Myocyte (in vitro differentiated cells): ENCODE data around the gene KIF16B. TPM values are rescaled to one million over a fixed set of nuclear protein-coding genes. Genes with fewer than 3 reads are reported as not detected.

Experiments used
- DNase-seq: peaks from one replicate; pipeline ENCODE4 v3.0.0-alpha.2; 2012; ENCODE audit warnings: low read depth
- total RNA-seq: library from RNA; depleted of rRNA; stranded (reverse); fragments of >200 nt; gene quantifications from 2 replicates; pipeline ENCODE4 v1.2.3, GENCODE V29; 2014

Gene KIF16B
- total RNA-seq, 1 donor from 2014 or later: 16.0 TPM

DNA sequence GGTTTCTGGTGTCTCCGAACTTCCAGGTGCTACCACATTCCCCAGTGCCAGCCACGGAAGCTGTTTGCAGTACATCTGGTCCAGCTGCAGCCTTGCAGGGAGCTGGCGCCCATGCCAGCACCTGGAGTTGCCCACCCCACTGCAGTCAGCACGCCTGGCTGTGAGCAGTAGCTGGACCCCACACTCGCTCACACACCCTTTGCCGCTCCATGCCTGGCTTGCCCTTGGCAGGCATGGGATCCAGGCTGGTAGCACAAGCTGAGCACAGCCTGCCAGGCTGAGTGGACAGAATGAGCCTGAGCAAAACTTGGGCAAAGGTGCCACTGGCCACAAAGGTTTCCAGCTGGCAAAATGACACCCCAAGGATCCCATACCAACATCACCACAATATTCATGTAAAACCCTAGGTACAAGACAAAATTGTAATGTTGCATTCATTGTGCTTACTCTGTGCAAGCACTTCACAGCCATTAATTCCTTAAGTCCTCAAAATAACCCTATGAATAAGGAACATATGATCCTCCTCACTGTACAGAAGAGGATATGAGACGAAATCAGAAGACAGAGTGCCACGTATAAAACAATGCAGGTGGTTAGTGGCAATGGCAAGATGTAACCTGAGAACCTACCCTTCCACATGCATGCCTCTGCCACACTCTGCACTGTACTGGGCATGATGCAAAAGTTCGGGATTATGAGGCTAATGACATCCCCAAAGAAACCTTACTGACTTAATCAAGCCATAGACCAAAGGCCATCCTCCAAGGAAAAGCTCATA, 18.3 kb downstream of the KIF16B start:
- DNase-seq: no peak

DNA sequence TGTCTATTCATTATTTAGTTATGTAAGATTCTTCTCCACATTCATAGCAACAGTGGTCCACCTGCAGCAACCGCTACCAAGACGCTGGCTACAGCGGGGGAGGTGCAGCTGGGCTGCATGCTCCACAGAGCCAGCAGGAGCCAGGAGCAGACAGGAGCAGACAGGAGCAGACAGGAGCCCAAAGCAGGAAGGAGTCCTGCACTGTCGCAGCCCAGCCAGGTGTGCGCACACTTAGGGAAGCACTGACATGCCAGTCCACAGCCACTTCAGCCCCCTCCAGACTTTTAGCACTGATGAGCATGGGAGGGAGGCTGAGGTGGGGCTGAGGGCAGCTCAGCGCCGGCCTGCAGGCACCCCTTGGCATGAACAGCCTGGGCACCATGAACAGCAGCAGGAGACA, 19.6 kb downstream of the KIF16B start:
- DNase-seq: no peak

DNA sequence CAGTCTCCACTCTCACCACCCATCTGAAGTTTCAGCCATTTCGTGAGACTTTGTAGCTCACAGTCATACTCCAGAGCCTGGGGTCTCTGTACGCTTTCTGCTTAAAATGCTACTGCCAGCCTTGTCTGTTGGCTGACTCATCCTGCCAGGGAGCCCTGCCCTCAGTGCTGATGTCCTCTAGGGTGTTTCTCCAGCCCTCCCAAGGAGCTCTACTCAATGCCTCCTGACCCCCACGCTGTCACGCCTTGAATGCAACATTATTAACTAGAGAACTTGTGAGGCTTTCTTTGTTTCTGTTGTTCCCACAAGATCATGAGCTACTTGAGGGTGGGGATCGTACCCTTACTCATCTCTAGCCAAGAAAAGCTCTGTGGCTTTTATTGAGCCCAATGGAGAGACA, 20.1 kb downstream of the KIF16B start:
- no peak for DNase-seq

DNA sequence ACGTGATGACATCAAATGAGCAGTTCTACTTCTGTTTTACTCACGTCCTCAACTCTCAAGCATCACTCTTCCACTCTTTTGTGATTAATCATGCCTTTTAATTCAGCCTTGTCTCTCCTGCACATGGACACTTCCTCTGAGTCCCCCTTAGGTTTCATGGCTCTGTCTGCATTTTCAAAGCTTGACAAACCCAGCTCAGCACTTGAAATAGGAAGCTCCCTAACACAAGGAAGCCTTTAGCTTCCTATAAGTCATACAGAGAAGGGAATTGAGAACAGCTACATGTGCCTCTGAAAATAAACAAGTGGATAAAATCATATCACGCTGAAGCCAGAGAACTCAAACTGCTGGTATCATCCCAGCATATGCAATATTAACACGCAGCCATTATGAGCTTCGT, 21.2 kb downstream of the KIF16B start:
- no peak for DNase-seq

DNA sequence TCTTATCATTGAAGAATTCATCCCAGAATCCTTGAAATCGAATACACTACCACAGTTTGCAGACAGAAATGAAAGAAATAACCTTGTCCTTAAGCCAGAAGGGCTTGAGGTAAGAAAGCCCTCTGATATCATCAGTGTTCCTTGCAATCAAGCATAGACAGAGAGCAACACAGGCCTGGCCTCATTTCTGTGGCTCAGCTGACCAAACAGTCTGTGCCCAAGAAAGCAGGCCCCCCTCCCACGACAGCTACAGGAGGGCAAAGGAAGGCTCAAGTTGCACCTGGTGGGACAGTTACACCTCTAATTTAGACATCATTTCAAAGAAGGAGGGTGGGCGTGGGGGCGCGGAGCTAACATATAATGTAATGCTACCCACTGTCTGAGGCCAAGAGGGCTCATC, 21.6 kb downstream of the KIF16B start:
- DNase-seq: no peak

DNA sequence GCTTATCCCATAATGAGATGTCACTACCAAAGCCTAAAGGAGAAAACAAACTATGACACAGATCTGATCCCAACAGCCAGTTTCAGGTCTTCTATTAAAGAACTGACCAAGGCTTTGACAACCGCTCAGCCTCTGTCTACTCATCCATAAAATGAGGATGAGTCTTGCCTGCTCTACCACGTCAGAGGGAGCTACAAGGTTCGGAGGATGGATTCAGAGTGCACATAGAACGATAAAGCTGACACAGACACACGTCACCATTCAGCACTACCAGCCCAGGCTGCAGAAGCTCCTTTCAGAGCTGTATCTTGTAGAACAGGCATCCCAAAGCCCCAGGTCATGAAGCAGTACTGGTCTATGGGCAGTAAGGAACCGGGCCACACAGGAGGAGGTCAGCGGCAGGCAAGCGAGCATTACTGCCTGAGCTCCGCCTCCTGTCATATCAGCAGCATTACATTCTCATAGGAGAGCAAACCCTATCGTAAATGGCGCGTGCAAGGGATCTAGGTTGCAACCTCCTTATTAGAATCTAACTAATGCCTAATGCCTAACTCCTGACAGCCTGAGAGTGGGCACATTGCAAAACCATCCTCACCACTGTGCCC, 25.1 kb downstream of the KIF16B start:
- DNase-seq: no peak

DNA sequence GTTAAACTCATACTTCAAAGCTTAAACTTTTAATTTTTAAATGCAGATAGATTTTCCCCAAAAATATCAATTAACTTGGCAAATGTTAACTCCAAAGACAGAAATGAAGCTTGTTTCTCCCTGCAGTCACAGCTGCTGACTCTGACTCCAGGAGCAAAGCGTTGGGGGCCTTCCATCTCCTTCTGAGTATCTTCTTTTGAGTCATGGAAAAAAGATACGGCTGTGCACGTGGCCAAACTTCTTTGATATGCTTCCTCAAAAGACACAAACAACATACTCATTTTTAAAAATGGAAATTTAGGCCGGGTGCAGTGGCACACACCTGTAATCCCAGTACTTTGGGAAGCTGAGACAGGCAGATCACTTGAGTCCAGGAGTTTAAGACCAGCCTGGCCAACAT, 28.3 kb downstream of the KIF16B start:
- DNase-seq: no peak

DNA sequence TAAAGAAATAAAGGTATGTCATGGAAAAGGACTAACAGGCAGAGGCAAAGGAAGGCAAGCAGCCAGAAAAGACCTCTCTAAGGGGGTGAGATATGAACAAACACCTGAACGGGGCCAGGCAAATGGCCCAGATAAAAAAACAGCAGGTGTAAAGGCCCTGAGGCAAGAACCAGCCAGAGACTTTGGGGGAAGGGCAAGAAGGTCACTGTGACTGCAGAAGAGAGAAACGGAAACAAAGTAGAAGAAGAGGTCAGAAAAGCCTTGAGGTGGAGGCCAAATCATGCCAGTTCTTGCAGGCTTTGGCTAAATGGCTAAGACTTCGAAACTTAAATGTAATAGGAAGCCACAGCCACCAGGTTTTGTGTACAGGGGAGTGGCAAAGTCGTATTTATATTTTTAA, 30.8 kb downstream of the KIF16B start:
- no peak for DNase-seq

DNA sequence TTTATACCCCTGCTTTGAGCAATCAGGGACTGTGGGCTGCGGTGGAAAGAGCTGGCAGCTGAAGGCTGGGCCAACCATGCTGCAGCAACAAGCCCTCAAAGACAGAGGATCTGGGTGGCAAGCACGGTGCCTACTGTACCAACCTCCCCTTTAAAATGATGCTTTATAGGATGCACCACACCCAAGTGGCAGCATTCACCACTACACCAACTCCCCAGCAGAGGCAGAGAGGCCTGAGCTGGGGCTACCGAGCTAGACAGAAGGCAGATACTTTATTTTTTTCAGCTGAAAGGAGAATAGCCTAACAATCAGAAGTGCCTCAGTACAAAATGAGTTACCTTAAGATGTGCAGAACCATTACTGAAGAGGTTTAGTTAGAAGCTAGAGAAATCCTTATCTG, 31.4 kb downstream of the KIF16B start:
- DNase-seq: peak; percentile 50

DNA sequence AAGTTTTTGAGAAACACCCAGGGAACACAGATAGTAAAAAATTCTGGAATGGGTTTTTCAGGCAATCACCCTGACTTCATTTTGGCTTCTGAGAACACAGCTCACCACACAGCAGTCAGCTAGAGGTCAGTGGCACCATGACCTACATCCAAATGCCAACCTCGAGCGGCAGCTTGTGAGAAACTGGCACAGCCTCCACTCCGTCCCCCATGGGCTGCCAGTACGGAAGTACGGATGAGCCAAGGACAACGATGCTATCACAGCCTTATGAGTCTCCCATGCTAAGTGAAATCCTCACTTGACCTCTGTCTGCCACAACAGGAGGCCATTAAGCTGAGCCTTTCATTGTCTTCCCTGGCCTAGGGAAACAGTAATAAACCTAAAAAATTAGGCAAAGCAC, 32.0 kb downstream of the KIF16B start:
- DNase-seq: no peak

DNA sequence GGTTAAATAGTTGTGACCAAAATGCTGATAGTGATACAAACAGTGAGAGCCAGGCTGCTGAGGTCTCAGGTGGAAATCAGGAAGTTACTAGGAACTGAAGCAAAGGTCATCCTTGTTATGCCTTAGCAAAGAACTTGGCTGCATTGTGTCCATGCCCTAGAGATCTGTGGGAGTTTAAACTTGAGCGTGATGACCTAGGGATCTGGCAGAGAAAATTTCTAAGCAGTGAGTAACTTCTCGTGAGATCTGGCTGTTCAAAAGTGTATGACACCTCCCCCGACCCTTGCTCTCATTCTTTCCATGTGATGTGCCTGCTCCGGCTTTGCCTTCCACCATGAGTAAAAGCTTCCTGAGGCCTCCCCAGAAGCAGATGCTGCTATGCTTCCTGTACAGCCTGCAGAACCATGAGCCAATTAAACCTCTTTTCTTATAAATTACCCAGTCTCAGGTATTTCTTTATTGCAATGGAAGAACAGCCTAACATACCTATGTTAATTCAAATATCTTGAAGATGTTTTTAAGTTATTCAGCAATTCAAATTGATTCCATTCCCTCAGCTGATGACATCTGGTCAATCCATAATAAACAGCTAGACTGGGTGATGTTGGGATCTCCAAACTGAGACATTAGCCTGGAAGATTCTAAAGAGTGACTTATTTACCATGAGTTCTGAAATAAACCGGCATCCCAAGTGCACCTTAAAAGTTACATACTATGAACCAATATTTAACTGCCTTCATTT, 33.8 kb downstream of the KIF16B start:
- no peak for DNase-seq

DNA sequence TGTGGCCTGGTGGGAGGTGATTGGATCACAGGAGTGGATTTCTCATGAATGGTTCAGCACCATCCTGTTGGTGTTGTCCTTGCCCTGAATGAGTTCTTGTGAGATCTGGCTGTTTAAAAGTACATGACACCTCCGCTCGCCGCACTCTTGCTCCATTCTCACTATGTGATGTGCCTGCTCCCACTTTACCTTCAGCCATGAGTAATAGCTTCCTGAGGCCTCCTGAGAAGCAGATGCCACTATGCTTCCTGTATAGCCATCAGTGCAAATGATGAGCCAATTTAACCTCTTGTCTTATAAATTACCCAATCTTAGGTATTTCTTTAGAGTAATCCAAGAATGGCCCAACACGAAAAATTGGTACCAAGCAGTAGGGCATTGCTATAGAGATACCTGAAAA, 34.5 kb downstream of the KIF16B start:
- no peak for DNase-seq

DNA sequence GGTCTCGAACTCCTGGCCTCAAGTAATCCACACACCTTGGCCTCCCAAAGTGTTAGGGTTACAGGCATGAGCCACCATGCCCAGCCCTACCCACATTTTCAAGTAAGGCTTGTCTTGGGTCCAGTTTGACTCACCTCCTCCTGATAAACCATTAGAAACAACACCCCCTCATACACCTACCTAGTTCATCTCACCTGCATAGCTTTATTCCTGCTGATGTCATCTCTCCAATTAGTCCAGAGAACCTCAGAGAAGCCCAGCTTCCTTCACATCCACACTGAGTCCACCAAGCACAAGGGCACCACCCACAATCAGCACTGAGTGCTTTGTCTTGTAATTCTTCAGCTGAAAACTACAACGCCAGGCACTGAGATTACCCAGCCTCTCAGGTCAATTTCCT, 35.3 kb downstream of the KIF16B start:
- no peak for DNase-seq

DNA sequence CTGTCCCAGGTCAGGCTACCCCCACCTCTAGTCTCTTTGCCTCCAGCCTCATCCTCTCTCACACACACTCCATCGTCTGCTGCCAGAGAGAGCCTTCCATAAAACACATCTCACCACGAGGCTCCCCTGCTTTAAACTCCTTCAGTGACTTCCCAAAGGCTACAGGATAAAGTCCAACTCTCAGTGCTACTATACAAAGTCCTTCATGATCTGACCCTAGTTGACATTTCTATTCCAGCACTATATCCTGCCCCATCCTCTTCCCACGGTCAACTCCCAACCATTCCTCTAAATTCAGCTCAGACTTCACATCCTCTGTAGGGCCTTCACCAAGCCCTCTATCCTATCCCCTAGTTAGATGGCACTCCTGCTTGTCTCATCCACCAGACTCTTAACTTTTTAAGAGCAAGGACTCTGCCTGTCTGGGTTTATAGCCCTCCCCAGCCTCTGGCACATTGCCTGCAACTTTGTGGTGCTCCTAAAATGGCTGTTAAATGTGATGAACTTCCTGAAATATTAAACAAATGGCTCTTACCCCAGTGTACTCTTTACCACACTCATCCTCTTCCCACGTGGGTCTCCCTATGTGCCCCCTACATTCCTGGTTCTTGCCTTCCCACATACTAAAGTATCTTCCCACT, 36.1 kb downstream of the KIF16B start:
- no peak for DNase-seq

DNA sequence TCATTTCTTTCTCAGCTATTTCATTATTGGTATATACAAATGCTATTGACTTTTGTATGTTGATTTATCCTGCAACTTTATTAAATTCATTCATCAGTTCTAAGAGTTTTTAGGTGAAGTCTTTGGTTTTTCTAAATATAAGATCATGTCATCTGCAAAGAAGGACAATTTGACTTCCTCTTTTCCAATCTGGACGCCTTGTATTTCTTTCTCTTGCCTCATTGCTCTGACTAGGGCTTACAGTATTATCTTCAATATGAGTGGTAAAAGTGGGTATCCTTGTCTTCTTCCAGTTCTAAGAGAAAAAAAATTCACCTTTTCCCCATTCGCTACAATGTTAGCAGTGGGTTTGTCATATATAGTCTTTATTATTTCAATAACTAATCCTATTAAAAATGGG, 38.0 kb downstream of the KIF16B start:
- no peak for DNase-seq

DNA sequence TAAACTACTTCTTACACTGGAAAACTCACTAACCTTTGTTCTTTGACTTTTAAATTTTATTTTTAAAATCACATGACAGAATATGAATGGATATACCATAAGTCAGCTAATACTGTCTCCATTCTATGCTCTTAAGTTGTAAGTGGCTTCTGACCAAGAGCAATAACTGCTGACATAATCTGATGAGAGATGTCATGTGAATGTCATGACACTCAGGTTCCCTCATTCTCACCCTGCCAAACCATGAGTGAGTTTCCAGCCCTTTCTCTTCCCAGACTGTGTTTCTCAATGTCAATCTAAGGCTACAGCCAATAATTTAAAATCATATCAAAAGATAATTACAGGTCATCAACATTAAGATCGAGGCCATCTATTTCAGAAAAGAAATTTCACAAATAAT, 39.7 kb downstream of the KIF16B start:
- DNase-seq: no peak

DNA sequence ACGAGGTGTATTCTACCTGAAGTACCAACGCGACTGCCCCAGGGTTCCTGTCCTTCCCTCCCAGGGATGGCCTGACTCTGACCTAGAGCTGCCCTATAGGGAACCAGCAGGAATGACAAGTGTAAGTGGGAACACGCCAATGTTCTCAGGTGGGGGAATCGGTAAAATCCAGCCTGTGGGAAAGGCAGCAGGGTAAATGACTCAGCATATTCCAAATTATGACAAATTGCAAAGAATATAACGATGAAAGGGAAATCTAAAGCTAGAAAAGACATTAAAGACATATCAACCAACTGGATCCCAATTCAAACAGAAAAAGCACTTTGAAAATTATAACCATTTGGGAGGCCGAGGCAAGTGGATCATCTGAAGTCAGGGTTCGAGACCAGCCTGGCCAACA, 41.8 kb downstream of the KIF16B start:
- DNase-seq: no peak

DNA sequence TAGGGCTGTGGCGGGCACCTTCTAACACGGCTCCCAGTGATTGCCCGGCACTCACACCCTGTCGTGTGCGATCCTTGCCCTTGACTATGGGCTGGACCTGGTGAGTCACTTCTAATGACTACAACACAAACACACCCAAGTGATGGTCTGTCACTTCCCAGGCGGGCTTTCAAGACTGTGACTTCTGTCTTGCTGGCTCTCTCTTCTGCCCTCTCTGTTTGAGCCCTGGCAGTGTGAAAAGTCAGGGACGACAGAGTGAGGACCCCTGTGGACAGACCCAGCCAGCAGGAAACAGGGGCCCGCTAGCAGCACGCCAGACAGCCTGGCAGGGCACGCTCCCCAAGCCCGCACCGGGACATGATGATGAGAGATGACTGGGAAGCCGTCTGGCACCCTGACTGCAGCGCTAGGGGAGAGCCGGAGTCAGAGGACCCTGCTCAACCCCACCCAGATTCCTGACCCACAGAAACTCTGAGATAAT, 43.0 kb downstream of the KIF16B start:
- peak; percentile 41 for DNase-seq

DNA sequence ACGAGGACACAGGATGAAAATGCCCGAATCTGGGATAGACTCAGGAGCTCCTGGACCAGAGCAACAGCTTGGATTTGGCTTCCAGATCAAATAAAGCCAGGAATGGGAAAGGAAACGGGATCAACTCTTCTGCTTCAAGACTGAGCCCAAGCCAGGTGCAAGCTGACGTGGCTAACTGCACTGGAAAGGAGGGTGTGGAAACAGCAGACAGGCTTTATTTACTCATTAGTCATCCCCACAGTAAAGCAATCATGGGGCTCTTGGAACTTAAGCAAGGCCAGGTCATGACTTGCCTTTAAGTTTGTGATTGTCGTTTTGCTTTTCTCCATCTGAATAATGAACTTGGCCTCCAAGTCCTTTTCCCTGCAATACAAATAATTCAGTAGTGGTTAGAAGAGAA, 45.2 kb downstream of the KIF16B start:
- peak; percentile 93 for DNase-seq

DNA sequence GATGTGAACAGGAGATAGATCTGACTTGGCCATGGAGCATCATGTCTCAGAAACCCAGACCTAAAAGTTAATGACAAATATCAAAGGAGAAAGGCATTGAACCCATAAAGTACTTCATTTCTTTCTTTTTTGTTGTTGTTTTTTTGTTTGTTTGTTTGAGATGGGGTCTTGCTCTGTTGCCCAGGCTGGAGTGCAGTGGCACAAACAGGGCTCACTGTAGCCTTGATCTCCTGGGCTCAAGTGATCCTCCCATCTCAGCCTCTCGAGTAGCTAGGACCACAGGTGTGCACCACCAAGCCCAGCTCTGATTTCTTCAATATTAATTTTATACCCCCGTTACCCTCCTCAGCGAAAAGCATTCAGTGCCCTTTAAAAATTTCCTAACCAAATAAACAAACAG, 45.8 kb downstream of the KIF16B start:
- no peak for DNase-seq

DNA sequence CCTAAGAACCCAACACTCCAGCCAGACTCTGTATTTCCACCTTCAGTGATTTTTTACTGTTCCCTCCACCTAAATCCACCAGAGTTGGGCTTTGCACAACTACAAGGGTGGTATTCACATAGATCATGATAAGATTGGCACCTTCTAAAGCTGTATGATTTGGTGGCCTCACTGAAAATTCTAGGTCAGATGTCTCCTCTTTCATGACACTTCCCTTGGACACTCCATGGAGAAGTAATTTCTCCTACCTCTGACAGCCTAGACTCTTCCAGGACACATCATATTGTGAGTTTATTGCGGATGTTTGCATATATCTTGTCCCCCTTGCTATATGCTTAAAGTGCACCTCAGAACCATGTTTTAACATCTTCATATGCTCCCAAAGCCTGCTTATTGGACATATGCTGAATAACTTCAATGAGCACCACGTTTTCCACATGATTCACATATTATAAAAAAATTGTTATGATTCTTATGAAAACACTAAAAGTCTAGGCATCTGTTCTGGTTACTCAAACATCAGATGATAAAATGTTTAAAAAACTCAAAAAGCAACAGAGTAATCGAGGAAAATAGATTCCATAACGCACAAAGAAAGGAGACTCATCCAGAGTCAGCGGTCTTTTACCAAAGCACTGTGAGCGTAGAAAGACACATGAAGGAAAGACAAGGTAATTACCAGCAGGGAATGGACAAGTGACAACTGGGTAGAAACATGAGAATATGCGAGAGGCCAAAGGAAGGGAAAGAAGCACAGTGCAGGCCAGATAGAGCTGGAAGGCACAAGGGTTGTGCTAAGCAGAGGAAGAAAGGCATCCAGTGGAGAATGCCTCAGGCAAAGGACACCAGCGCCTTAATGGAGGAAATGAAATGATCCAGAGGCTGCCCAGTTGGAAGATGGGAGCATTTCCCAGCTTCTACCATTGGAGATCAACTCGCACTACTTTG, 46.5 kb downstream of the KIF16B start:
- peak; percentile 60 for DNase-seq
